Cardiac muscle cell (in vitro differentiated cells and primary cell): ENCODE measurements around the gene GATAD2A. TPM values are rescaled to one million over a fixed set of nuclear protein-coding genes. Genes with fewer than 3 reads are reported as not detected.

Experiments
- DNase-seq, 2 donors: peaks; one replicate each; pipeline versions ENCODE4 v3.0.0 to v3.0.0-alpha.2; 2010 to 2017; ENCODE audit warnings: low read depth in 1 of 2, low spot score in 1 of 2
- H3K27ac ChIP-seq: fragments of 200-600 bp; sonication (generic); 2 replicates; pipeline ENCODE4 v1.5.1; 2016
- H3K27me3 ChIP-seq: fragments of 200-600 bp; sonication (generic); 2 replicates; pipeline ENCODE4 v1.6.0; 2016; ENCODE audit warnings: control low read depth
- H3K36me3 ChIP-seq: fragments of 200-600 bp; sonication (generic); 2 replicates; pipeline ENCODE4 v1.5.1; 2016; ENCODE audit warnings: control low read depth
- H3K4me1 ChIP-seq: fragments of 200-600 bp; sonication (generic); 2 replicates; pipeline ENCODE4 v1.8.1; 2017; ENCODE audit warnings: low read depth, mild to moderate bottlenecking, mixed run types
- H3K4me3 ChIP-seq: fragments of 200-600 bp; sonication (generic); 2 replicates; pipeline ENCODE4 v1.5.1; 2016; ENCODE audit warnings: mild to moderate bottlenecking
- H3K9me3 ChIP-seq: fragments of 200-600 bp; sonication (generic); 2 replicates; pipeline ENCODE4 v1.5.1; 2017; ENCODE audit warnings: low read depth, mild to moderate bottlenecking, control low read depth
- CTCF ChIP-seq: IDR thresholded peaks from 2 replicates; pipeline ENCODE4 v1.5.1; 2012; ENCODE audit warnings: low read depth, mild to moderate bottlenecking, low read length
- polyA plus RNA-seq: library from polyadenylated mRNA; unstranded; fragments of >200 nt; fragmentation: Nextera tagmentation; extraction: Ambion mirVana; gene quantifications from 2 replicates; pipeline ENCODE4 v1.2.1, GENCODE V29; 2016
- total RNA-seq: library from RNA; depleted of rRNA; stranded (reverse); fragments of >200 nt; gene quantifications from 2 replicates; pipeline ENCODE4 v1.2.3, GENCODE V29; 2016

The GATAD2A gene
- total and polyA plus RNA-seq, 2 experiments from 2014 or later = 32.3 to 98.3 TPM

- Histone ChIP-seq H3K27me3 (no peaks in the 10 kb centered on the region), H3K27ac (no peak overlapping the region), H3K4me1 (no peaks in the 10 kb centered on the region), H3K4me3 (no peak overlapping the region), H3K9me3 (no peaks in the 10 kb centered on the region), H3K36me3 (peaks cover 44% of the 10 kb centered on the region)
- TF ChIP-seq CTCF = no peak
- no peak for DNase-seq
Measured at GRCh38 chr19:19504754-19505668, 99.5 kb downstream of the GATAD2A start.

- H3K36me3 ChIP-seq = peaks cover 42% of the 10 kb centered on the region
- H3K4me3 ChIP-seq = no peak overlapping the region
- H3K9me3 ChIP-seq = no peaks in the 10 kb centered on the region
- no peak for TF ChIP-seq CTCF
- no peaks in the 10 kb centered on the region for H3K4me1 ChIP-seq
- H3K27me3 ChIP-seq = no peaks in the 10 kb centered on the region
- DNase-seq = no peak
- H3K27ac ChIP-seq = no peak overlapping the region
Measured at GRCh38 chr19:19505669-19506326, 100.3 kb downstream of the GATAD2A start.

GRCh38 chr19:19506592-19506991 is 101.1 kb downstream of the GATAD2A start:
- H3K9me3 ChIP-seq = no peaks in the 10 kb centered on the region
- TF ChIP-seq CTCF = no peak
- no peak overlapping the region for H3K4me3 ChIP-seq
- no peak for DNase-seq
- no peaks in the 10 kb centered on the region for H3K27me3 ChIP-seq
- H3K27ac ChIP-seq = no peak overlapping the region
- H3K36me3 ChIP-seq = peaks cover 39% of the 10 kb centered on the region
- no peaks in the 10 kb centered on the region for H3K4me1 ChIP-seq

GRCh38 chr19:19507354-19507753 is 101.9 kb downstream of the GATAD2A start:
- no peak overlapping the region for H3K4me3 ChIP-seq
- no peaks in the 10 kb centered on the region for H3K9me3 ChIP-seq
- H3K27ac ChIP-seq = no peak overlapping the region
- H3K36me3 ChIP-seq = peaks cover 32% of the 10 kb centered on the region
- no peak for TF ChIP-seq CTCF
- H3K27me3 ChIP-seq = no peaks in the 10 kb centered on the region
- H3K4me1 ChIP-seq = no peaks in the 10 kb centered on the region
- DNase-seq = no peak

GRCh38 chr19:19508217-19508616 is 102.7 kb downstream of the GATAD2A start:
- Histone ChIP-seq H3K27me3 (no peaks in the 10 kb centered on the region), H3K36me3 (peaks cover 27% of the 10 kb centered on the region), H3K4me1 (no peaks in the 10 kb centered on the region), H3K9me3 (no peaks in the 10 kb centered on the region), H3K27ac (no peak overlapping the region), H3K4me3 (no peak overlapping the region)
- DNase-seq = no peak
- no peak for TF ChIP-seq CTCF
